HepG2 (cell line): ENCODE results near the gene TNFRSF6B. TPM values are rescaled to one million over a fixed set of nuclear protein-coding genes. Genes with fewer than 3 reads are reported as not detected.

Source experiments
- CHD2 ChIP-seq: IDR thresholded peaks from 2 replicates; pipeline ENCODE4 v1.6.1; 2011; ENCODE audit warnings: low read depth, low read length, improper control_type of control experiment
- KLF16 ChIP-seq, 2 experiments: sonication (generic) in 1 of 2; formaldehyde crosslinking in 1 of 2; IDR thresholded peaks; 2 replicates each; pipeline versions ENCODE4 v1.6.1 to v1.8.0; 2016 to 2023; ENCODE audit warnings: missing genetic modification reagents in 2 of 2, missing compliant biosample characterization in 1 of 2
- MAF1 ChIP-seq: sonication (generic); formaldehyde crosslinking; IDR thresholded peaks from 2 replicates; pipeline ENCODE4 v1.5.0; 2020; ENCODE audit warnings: missing genetic modification reagents, borderline replicate concordance
- MZF1 ChIP-seq: sonication (generic); formaldehyde crosslinking; IDR thresholded peaks from 2 replicates; pipeline ENCODE4 v1.8.1; 2023; ENCODE audit warnings: mild to moderate bottlenecking, missing genetic modification reagents, borderline replicate concordance
- NBN ChIP-seq: fragments of 450-650 bp; conservative IDR thresholded peaks from 2 replicates; pipeline ENCODE4 v1.6.1; 2017
- NFE2L1 ChIP-seq: sonication (generic); formaldehyde crosslinking; IDR thresholded peaks from 2 replicates; pipeline ENCODE4 v1.4.0; 2020; ENCODE audit warnings: missing genetic modification reagents, mild to moderate bottlenecking, borderline replicate concordance
- NR2F1 ChIP-seq, 2 experiments: fragments of 450-650 bp in 1 of 2; formaldehyde crosslinking in 1 of 2; IDR thresholded peaks; 2 replicates each; pipeline versions ENCODE4 v1.5.0 to v1.6.1; 2016 to 2020; ENCODE audit warnings: mild to moderate bottlenecking in 1 of 2, missing compliant biosample characterization in 1 of 2, missing genetic modification reagents in 1 of 2, moderate library complexity in 1 of 2
- SAFB2 ChIP-seq: sonication (generic); formaldehyde crosslinking; IDR thresholded peaks from 2 replicates; pipeline ENCODE4 v1.5.1; 2020; ENCODE audit warnings: missing genetic modification reagents, low read depth, mild to moderate bottlenecking, borderline replicate concordance
- SPEN ChIP-seq: sonication (generic); formaldehyde crosslinking; IDR thresholded peaks from 2 replicates; pipeline ENCODE4 v1.5.1; 2020; ENCODE audit warnings: low read depth, mild to moderate bottlenecking, missing genetic modification reagents
- TIGD3 ChIP-seq: sonication (generic); formaldehyde crosslinking; IDR thresholded peaks from 2 replicates; pipeline ENCODE4 v1.5.1; 2020; ENCODE audit warnings: mild to moderate bottlenecking, missing genetic modification reagents, borderline replicate concordance
- TRAFD1 ChIP-seq: sonication (generic); formaldehyde crosslinking; IDR thresholded peaks from 2 replicates; pipeline ENCODE4 v1.5.1; 2020; ENCODE audit warnings: missing genetic modification reagents, mild to moderate bottlenecking, borderline replicate concordance
- ZBTB26 ChIP-seq: IDR thresholded peaks from 2 replicates; pipeline ENCODE4 v1.6.1; 2016; ENCODE audit warnings: missing compliant biosample characterization, missing genetic modification reagents, borderline replicate concordance
- ZBTB34 ChIP-seq: sonication (generic); formaldehyde crosslinking; IDR thresholded peaks from 2 replicates; pipeline ENCODE4 v1.8.0; 2022; ENCODE audit warnings: mild to moderate bottlenecking, missing genetic modification reagents
- ZFP62 ChIP-seq: sonication (generic); formaldehyde crosslinking; IDR thresholded peaks from 2 replicates; pipeline ENCODE4 v1.4.0; 2020; ENCODE audit warnings: missing genetic modification reagents
- ZNF121 ChIP-seq: sonication (generic); formaldehyde crosslinking; IDR thresholded peaks from 2 replicates; pipeline ENCODE4 v1.5.0; 2020; ENCODE audit warnings: mild to moderate bottlenecking, missing genetic modification reagents
- ZNF274 ChIP-seq: sonication (generic); formaldehyde crosslinking; IDR thresholded peaks from 2 replicates; pipeline ENCODE4 v1.5.1; 2020; ENCODE audit warnings: mild to moderate bottlenecking, missing genetic modification reagents
- ZNF292 ChIP-seq: sonication (generic); formaldehyde crosslinking; IDR thresholded peaks from 2 replicates; pipeline ENCODE4 v1.8.1; 2022; ENCODE audit warnings: mild to moderate bottlenecking, low read depth, missing genetic modification reagents, borderline replicate concordance
- ZNF44 ChIP-seq: sonication (generic); formaldehyde crosslinking; IDR thresholded peaks from 2 replicates; pipeline ENCODE4 v1.5.1; 2020; ENCODE audit warnings: mild to moderate bottlenecking, missing genetic modification reagents
- ZNF605 ChIP-seq: sonication (generic); formaldehyde crosslinking; IDR thresholded peaks from 2 replicates; pipeline ENCODE4 v1.8.0; 2022; ENCODE audit warnings: mild to moderate bottlenecking, missing genetic modification reagents
- ZNF746 ChIP-seq: sonication (generic); formaldehyde crosslinking; IDR thresholded peaks from 2 replicates; pipeline ENCODE4 v1.8.0; 2022; ENCODE audit warnings: mild to moderate bottlenecking, missing genetic modification reagents
- ZNF761 ChIP-seq: sonication (generic); formaldehyde crosslinking; conservative IDR thresholded peaks from 2 replicates; pipeline ENCODE4 v1.4.0; 2020; ENCODE audit warnings: mild to moderate bottlenecking, missing genetic modification reagents
- ZSCAN20 ChIP-seq: sonication (generic); formaldehyde crosslinking; IDR thresholded peaks from 2 replicates; pipeline ENCODE4 v1.4.0; 2020; ENCODE audit warnings: missing genetic modification reagents, mild to moderate bottlenecking, borderline replicate concordance
- polyA plus RNA-seq, 8 experiments: library from polyadenylated mRNA; depleted of rRNA in 3 of 8; stranded (reverse) in 7 of 8; unstranded in 1 of 8; fragments of >200 nt; fragmentation: Illumina TruSeq in 4 of 8; extraction: Trizol in 4 of 8; gene quantifications; 2 replicates each; pipeline versions ENCODE4 v1.2.1 to v1.2.3, GENCODE V29; 2011 to 2016; ENCODE audit warnings: low read depth in 4 of 8, missing spikeins in 1 of 8, mixed read lengths in 1 of 8; ENCODE audit not compliant: insufficient read depth in 1 of 8
- total RNA-seq, 5 experiments: library from RNA; depleted of rRNA; stranded (reverse); fragments of >200 nt; fragmentation: Illumina TruSeq; extraction: Trizol; gene quantifications; 2 replicates each; pipeline ENCODE4 v1.2.3, GENCODE V29; 2016; ENCODE audit warnings: low read depth in 1 of 5

Gene TNFRSF6B
- total and polyA plus RNA-seq, 2 of the 13 experiments (the other 11 are each of a cell fraction or from before 2014, with no cell fraction given): 0.24 TPM; not detected in 1

- peak; percentile 92; the same call in 1 of the 2 replicates for TF ChIP-seq TRAFD1
- TF ChIP-seq NBN: no peak
- peak; percentile 42; the same call in 1 of the 2 replicates for TF ChIP-seq ZNF605
- no peak for TF ChIP-seq ZSCAN20 (CRISPR knock-in tag)
- 0 out of 2 replicates have a peak, but pooled peaks have one; percentile 3 for TF ChIP-seq MAF1 (CRISPR knock-in tag)
- no peak for TF ChIP-seq ZBTB26
- no peak; a peak in 1 of 4 replicates for TF ChIP-seq KLF16 (CRISPR knock-in tag; IDR thresholded peaks at IDR 0.05)
- no peak for TF ChIP-seq ZNF44 (CRISPR knock-in tag)
- TF ChIP-seq SPEN (CRISPR knock-in tag): no peak
- no peak for TF ChIP-seq TIGD3
- TF ChIP-seq NFE2L1 (CRISPR knock-in tag): no peak; the same call in 1 of the 2 replicates
- TF ChIP-seq ZNF292 (CRISPR knock-in tag): peak; percentile 68; the same call in 1 of the 2 replicates
- TF ChIP-seq ZNF121 (CRISPR knock-in tag): no peak
- no peak; the same call in 1 of the 2 replicates for TF ChIP-seq ZNF274
- TF ChIP-seq SAFB2 (CRISPR knock-in tag): no peak
- TF ChIP-seq CHD2: no peak
- no peak for TF ChIP-seq NR2F1 (CRISPR knock-in tag; IDR thresholded peaks at IDR 0.05)
- TF ChIP-seq ZNF746 (CRISPR knock-in tag): no peak
- peak; percentile 37; the same call in 1 of the 2 replicates for TF ChIP-seq MZF1 (CRISPR knock-in tag)
- no peak for TF ChIP-seq ZNF761 (CRISPR knock-in tag)
- no peak for TF ChIP-seq ZBTB34 (CRISPR knock-in tag)
- TF ChIP-seq ZFP62 (CRISPR knock-in tag): 0 out of 2 replicates have a peak, but pooled peaks have one; percentile 22
These were observed 12.1 kb downstream of the TNFRSF6B start (continued) for GRCh38 chr20:63708301-63709148.
